ENCODE measurements around the gene CPEB4. TPM values are rescaled to one million over a fixed set of nuclear protein-coding genes. Genes with fewer than 3 reads are reported as not detected.

The CPEB4 gene
- polyA plus RNA-seq (2013, experiment 1 of 2): 3.4 TPM
- polyA plus RNA-seq (2013, experiment 2 of 2): 3.5 TPM

- Histone ChIP-seq H2BK120ac (ENCODE audit: low read depth, low read length) (peak within 1 kb of the TSS; percentile 98), H2BK12ac (ENCODE audit: low read length) (no peak within 1 kb of the TSS), H3K23ac (ENCODE audit: low read depth, low read length, poor library complexity) (peak within 1 kb of the TSS; percentile 62), H3K79me1 (ENCODE audit: low read depth, low read length) (no peaks in the 10 kb centered on the region), H3K18ac (ENCODE audit: low read length) (peak within 1 kb of the TSS; percentile 99), H3K4me3 (ENCODE audit: low read length in 2 of 2) (peak within 1 kb of the TSS; percentile 54 to 81), H2AFZ (ENCODE audit: low read length) (peak within 1 kb of the TSS; percentile 95), H2AK5ac (ENCODE audit: low read depth, low read length) (no peak within 1 kb of the TSS), H3K27ac (replicated peaks; ENCODE audit: low read length) (no peak within 1 kb of the TSS), H3K9ac (ENCODE audit: low read depth, low read length, poor library complexity) (peak within 1 kb of the TSS; percentile 82), H3K36me3 (replicated peaks in 1 of 2; ENCODE audit: control insufficient read depth in 2 of 2, insufficient read depth in 2 of 2, low read length in 2 of 2) (no peaks in the 10 kb centered on the region), H4K8ac (ENCODE audit: low read depth, low read length) (peak within 1 kb of the TSS; percentile 33), H2BK15ac (ENCODE audit: low read length) (no peak within 1 kb of the TSS), H3K4ac (ENCODE audit: low read length) (no peak within 1 kb of the TSS), H3K9me3 (replicated peaks in 1 of 2; ENCODE audit: control insufficient read depth in 2 of 2, insufficient read depth in 1 of 2, low read depth in 1 of 2, low read length in 2 of 2) (no peaks in the 10 kb centered on the region), H3K14ac (ENCODE audit: low read length) (no peak within 1 kb of the TSS), H3K4me2 (ENCODE audit: insufficient read depth, low read length, poor library complexity, severe bottlenecking) (peak within 1 kb of the TSS; percentile 81), H3K4me1 (ENCODE audit: control insufficient read depth in 2 of 2, insufficient read depth in 1 of 2, low read depth in 1 of 2, low read length in 2 of 2) (peaks cover 6 to 9% of the 10 kb centered on the region in 2 donors), H4K91ac (ENCODE audit: low read depth, low read length, poor library complexity) (no peak within 1 kb of the TSS), H3K27me3 (ENCODE audit: control insufficient read depth in 3 of 3, insufficient read depth in 3 of 3, low read depth in 1 of 3, low read length in 3 of 3) (peaks cover 0 to 5% (median 0%) of the 10 kb centered on the region in 3 experiments), H2BK5ac (ENCODE audit: low read length) (peak within 1 kb of the TSS; percentile 85)
- peak; percentile 98 for DNase-seq (ENCODE audit: low spot score)
- WGBS, 2 donors (ENCODE audit: extremely low coverage in 2 of 2, insufficient read length in 2 of 2, insufficient replicate concordance in 1 of 2): no CpG with 5 or more reads among the region's 55 CpGs
Measured at GRCh38 chr5:173887610-173888472, at the start of gene CPEB4. Gene CPEB4 (plus strand): TSS chr5:173888349. CDS start chr5:173889734, 1,385 bp downstream.

- Histone ChIP-seq H2BK120ac (ENCODE audit: low read depth, low read length) (no peak overlapping the region), H3K4ac (ENCODE audit: low read length) (no peak overlapping the region), H2BK15ac (ENCODE audit: low read length) (no peak overlapping the region), H3K4me3 (ENCODE audit: low read length in 2 of 2) (no peak overlapping the region), H3K9me3 (replicated peaks in 1 of 2; ENCODE audit: control insufficient read depth in 2 of 2, insufficient read depth in 1 of 2, low read depth in 1 of 2, low read length in 2 of 2) (no peaks in the 10 kb centered on the region), H2BK5ac (ENCODE audit: low read length) (no peak overlapping the region), H3K18ac (ENCODE audit: low read length) (no peak overlapping the region), H2BK12ac (ENCODE audit: low read length) (no peak overlapping the region), H2AFZ (ENCODE audit: low read length) (no peak overlapping the region), H4K91ac (ENCODE audit: low read depth, low read length, poor library complexity) (no peak overlapping the region), H3K27ac (replicated peaks; ENCODE audit: low read length) (no peak overlapping the region), H3K27me3 (ENCODE audit: control insufficient read depth in 3 of 3, insufficient read depth in 3 of 3, low read depth in 1 of 3, low read length in 3 of 3) (no peaks in the 10 kb centered on the region), H3K36me3 (replicated peaks in 1 of 2; ENCODE audit: control insufficient read depth in 2 of 2, insufficient read depth in 2 of 2, low read length in 2 of 2) (no peaks in the 10 kb centered on the region), H3K9ac (ENCODE audit: low read depth, low read length, poor library complexity) (no peak overlapping the region), H3K14ac (ENCODE audit: low read length) (no peak overlapping the region), H3K4me2 (ENCODE audit: insufficient read depth, low read length, poor library complexity, severe bottlenecking) (no peak overlapping the region), H2AK5ac (ENCODE audit: low read depth, low read length) (no peak overlapping the region), H3K23ac (ENCODE audit: low read depth, low read length, poor library complexity) (no peak overlapping the region), H3K79me1 (ENCODE audit: low read depth, low read length) (no peaks in the 10 kb centered on the region), H3K4me1 (ENCODE audit: control insufficient read depth in 2 of 2, insufficient read depth in 1 of 2, low read depth in 1 of 2, low read length in 2 of 2) (no peaks in the 10 kb centered on the region), H4K8ac (ENCODE audit: low read depth, low read length) (no peak overlapping the region)
- no peak for DNase-seq (ENCODE audit: low spot score)
- WGBS, 2 donors (ENCODE audit: extremely low coverage in 2 of 2, insufficient read length in 2 of 2, insufficient replicate concordance in 1 of 2): no CpG with 5 or more reads among the region's 5 CpGs
Measured at GRCh38 chr5:173839117-173839713, 48.9 kb upstream of the CPEB4 start.

- no CpG with 5 or more reads among the region's 6 CpGs for WGBS, 2 donors (ENCODE audit: extremely low coverage in 2 of 2, insufficient read length in 2 of 2, insufficient replicate concordance in 1 of 2)
Measured at GRCh38 chr5:173840111-173840983, 47.8 kb upstream of the CPEB4 start.

More at GRCh38 chr5:173840111-173840983, 47.8 kb upstream of the CPEB4 start:
- Histone ChIP-seq H3K36me3 (replicated peaks in 1 of 2; ENCODE audit: control insufficient read depth in 2 of 2, insufficient read depth in 2 of 2, low read length in 2 of 2) (no peaks in the 10 kb centered on the region), H3K23ac (ENCODE audit: low read depth, low read length, poor library complexity) (no peak overlapping the region), H4K91ac (ENCODE audit: low read depth, low read length, poor library complexity) (no peak overlapping the region), H2BK12ac (ENCODE audit: low read length) (no peak overlapping the region), H2AK5ac (ENCODE audit: low read depth, low read length) (no peak overlapping the region), H3K9me3 (replicated peaks in 1 of 2; ENCODE audit: control insufficient read depth in 2 of 2, insufficient read depth in 1 of 2, low read depth in 1 of 2, low read length in 2 of 2) (no peaks in the 10 kb centered on the region), H2AFZ (ENCODE audit: low read length) (no peak overlapping the region), H2BK120ac (ENCODE audit: low read depth, low read length) (no peak overlapping the region), H3K79me1 (ENCODE audit: low read depth, low read length) (no peaks in the 10 kb centered on the region), H2BK15ac (ENCODE audit: low read length) (no peak overlapping the region), H3K4me1 (ENCODE audit: control insufficient read depth in 2 of 2, insufficient read depth in 1 of 2, low read depth in 1 of 2, low read length in 2 of 2) (no peaks in the 10 kb centered on the region), H3K27ac (replicated peaks; ENCODE audit: low read length) (no peak overlapping the region), H3K27me3 (ENCODE audit: control insufficient read depth in 3 of 3, insufficient read depth in 3 of 3, low read depth in 1 of 3, low read length in 3 of 3) (no peaks in the 10 kb centered on the region), H3K14ac (ENCODE audit: low read length) (no peak overlapping the region), H3K4ac (ENCODE audit: low read length) (no peak overlapping the region), H3K9ac (ENCODE audit: low read depth, low read length, poor library complexity) (no peak overlapping the region), H3K4me2 (ENCODE audit: insufficient read depth, low read length, poor library complexity, severe bottlenecking) (no peak overlapping the region), H3K18ac (ENCODE audit: low read length) (no peak overlapping the region), H2BK5ac (ENCODE audit: low read length) (no peak overlapping the region), H3K4me3 (ENCODE audit: low read length in 2 of 2) (peak overlapping the region in 1 of 2 donors; percentile 46), H4K8ac (ENCODE audit: low read depth, low read length) (no peak overlapping the region)
- no peak for DNase-seq (ENCODE audit: low spot score)
